Common myeloid progenitor, CD34-positive (primary cell): ENCODE measurements around the gene SLC17A5.

ENCODE experiments used
- CTCF ChIA-PET: fragments of 350-600 bp; sonication (Branson Sonifier 250); formaldehyde crosslinking; loops from one replicate; lab custom pipeline; 2021; ENCODE audit warnings: antibody characterized with exemption; lab: Charles Lee
- POLR2A ChIA-PET: fragments of 350-600 bp; sonication (Branson Sonifier 250); formaldehyde crosslinking; loops from one replicate; lab custom pipeline; 2021; ENCODE audit warnings: antibody characterized with exemption; lab: Charles Lee
- DNase-seq, 3 donors: peaks; one replicate each; pipeline versions ENCODE4 v3.0.0 to v3.0.0-alpha.2; 2013
- H3K27ac ChIP-seq, 2 experiments: 1 replicate in 1 of 2; 2 replicates in 1 of 2; pipeline ENCODE4 v1.7.0; 2013; ENCODE audit warnings: inconsistent platforms in 2 of 2, low read length in 2 of 2, mild to moderate bottlenecking in 2 of 2, low read depth in 1 of 2, moderate library complexity in 1 of 2; ENCODE audit not compliant: severe bottlenecking in 2 of 2, insufficient read depth in 1 of 2, poor library complexity in 1 of 2
- H3K27me3 ChIP-seq, 5 experiments: replicated peaks in 2 of 5; 1 replicate in 3 of 5; 2 replicates in 2 of 5; pipeline versions ENCODE4 v1.6.1 to v1.7.0; 2013; ENCODE audit warnings: low read length in 4 of 5, mild to moderate bottlenecking in 2 of 5, moderate library complexity in 2 of 5, inconsistent platforms in 1 of 5; ENCODE audit not compliant: insufficient read depth in 5 of 5, control insufficient read depth in 4 of 5
- H3K36me3 ChIP-seq, 4 experiments: 1 replicate in 2 of 4; 2 replicates in 2 of 4; pipeline versions ENCODE4 v1.6.1 to v1.7.0; 2013; ENCODE audit warnings: low read length in 3 of 4, control low read depth in 1 of 4, mild to moderate bottlenecking in 1 of 4; ENCODE audit not compliant: control insufficient read depth in 4 of 4, insufficient read depth in 4 of 4
- H3K4me1 ChIP-seq, 4 experiments: 1 replicate in 3 of 4; 2 replicates in 1 of 4; pipeline versions ENCODE4 v1.6.1 to v1.7.1; 2013; ENCODE audit warnings: low read length in 3 of 4, mild to moderate bottlenecking in 3 of 4, control low read depth in 1 of 4, inconsistent platforms in 1 of 4, moderate library complexity in 1 of 4; ENCODE audit not compliant: control insufficient read depth in 4 of 4, insufficient read depth in 4 of 4; ENCODE audit errors: control extremely low read depth in 1 of 4
- H3K4me3 ChIP-seq, 7 experiments: 1 replicate in 4 of 7; 2 replicates in 3 of 7; pipeline versions ENCODE4 v1.5.1 to v1.7.0; 2013; ENCODE audit warnings: mild to moderate bottlenecking in 7 of 7, low read length in 6 of 7, moderate library complexity in 6 of 7, inconsistent platforms in 2 of 7, low read depth in 2 of 7, control low read depth in 1 of 7; ENCODE audit not compliant: insufficient read depth in 4 of 7, control insufficient read depth in 1 of 7; ENCODE audit errors: extremely low read depth in 1 of 7
- H3K9me3 ChIP-seq, 5 experiments: 1 replicate in 4 of 5; 2 replicates in 1 of 5; pipeline versions ENCODE4 v1.6.1 to v1.7.1; 2013; ENCODE audit warnings: low read length in 4 of 5, mild to moderate bottlenecking in 2 of 5, inconsistent platforms in 1 of 5, low read depth in 1 of 5, moderate library complexity in 1 of 5; ENCODE audit not compliant: control insufficient read depth in 4 of 5, insufficient read depth in 2 of 5; ENCODE audit errors: control extremely low read depth in 1 of 5
- WGBS: methylation state at CpG from one replicate; pipeline ENCODE4 v1.1.5; 2013; ENCODE audit not compliant: insufficient coverage; 5-methylcytosine and 5-hydroxymethylcytosine counted together

SLC17A5 gene

DNA sequence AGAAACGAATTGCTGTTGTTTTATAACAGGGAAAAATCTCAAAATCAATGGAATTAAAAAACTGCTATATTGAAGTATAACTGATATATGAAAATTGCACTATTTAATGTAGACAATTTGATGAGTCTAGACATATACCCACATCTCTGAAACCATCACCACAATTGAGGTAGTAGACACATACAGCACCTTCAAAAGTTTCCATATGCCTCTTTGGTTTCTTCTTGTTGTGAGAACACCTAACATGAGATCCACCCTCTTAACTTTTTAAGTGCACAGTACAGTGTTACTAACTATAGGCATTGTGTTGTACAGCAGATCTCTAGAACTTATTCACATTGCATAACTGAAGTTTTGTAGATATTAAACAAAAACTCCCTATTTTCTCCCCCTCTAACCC lies 14.0 kb upstream of the SLC17A5 start:
- ChIA-PET CTCF (interaction anchor here (1.1 kb wide), 1 partner anchor 65 kb away, joined by 4 read pairs; no protein-coding TSS in a partner anchor), POLR2A (no interaction called here)
- Histone ChIP-seq H3K9me3 (no peaks in the 10 kb centered on the region), H3K27me3 (no peaks in the 10 kb centered on the region), H3K4me3 (no peak overlapping the region), H3K27ac (no peak overlapping the region), H3K4me1 (peaks cover 0 to 9% (median 3%) of the 10 kb centered on the region in 4 experiments), H3K36me3 (no peaks in the 10 kb centered on the region)
- no CpG with 5 or more reads among the region's 1 CpG for WGBS
- DNase-seq = no peak

DNA sequence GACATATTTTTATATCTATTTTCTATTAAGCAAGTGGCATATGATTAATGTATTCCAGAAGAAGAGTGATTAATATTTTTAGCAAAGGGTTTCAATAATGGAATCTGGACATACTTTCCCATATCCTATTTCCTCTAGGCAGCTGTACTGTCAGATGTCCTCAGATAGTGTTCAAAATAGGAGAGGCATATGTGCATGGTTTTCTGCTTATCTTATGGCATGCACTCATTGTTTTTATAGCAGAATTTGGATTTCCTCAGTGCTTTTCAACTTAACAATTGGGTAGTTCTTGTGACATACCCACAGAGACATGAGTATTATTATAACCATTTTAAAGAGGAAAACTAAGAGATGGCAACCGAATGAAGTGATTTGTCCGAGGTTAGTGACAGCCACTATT lies 12.6 kb upstream of the SLC17A5 start:
- CTCF ChIA-PET = interaction anchor here (1.2 to 1.3 kb wide), 3 partner anchors 14 to 74 kb away, joined by 3 to 6 read pairs (median 3); no protein-coding TSS in a partner anchor
- DNase-seq = no peak
- no peak overlapping the region for H3K27ac ChIP-seq
- peaks cover 0 to 7% (median 0%) of the 10 kb centered on the region in 4 experiments for H3K4me1 ChIP-seq
- no CpG with 5 or more reads among the region's 2 CpGs for WGBS
- no peaks in the 10 kb centered on the region for H3K9me3 ChIP-seq
- no peaks in the 10 kb centered on the region for H3K36me3 ChIP-seq
- POLR2A ChIA-PET = no interaction called here
- H3K27me3 ChIP-seq = no peaks in the 10 kb centered on the region
- H3K4me3 ChIP-seq = no peak overlapping the region

DNA sequence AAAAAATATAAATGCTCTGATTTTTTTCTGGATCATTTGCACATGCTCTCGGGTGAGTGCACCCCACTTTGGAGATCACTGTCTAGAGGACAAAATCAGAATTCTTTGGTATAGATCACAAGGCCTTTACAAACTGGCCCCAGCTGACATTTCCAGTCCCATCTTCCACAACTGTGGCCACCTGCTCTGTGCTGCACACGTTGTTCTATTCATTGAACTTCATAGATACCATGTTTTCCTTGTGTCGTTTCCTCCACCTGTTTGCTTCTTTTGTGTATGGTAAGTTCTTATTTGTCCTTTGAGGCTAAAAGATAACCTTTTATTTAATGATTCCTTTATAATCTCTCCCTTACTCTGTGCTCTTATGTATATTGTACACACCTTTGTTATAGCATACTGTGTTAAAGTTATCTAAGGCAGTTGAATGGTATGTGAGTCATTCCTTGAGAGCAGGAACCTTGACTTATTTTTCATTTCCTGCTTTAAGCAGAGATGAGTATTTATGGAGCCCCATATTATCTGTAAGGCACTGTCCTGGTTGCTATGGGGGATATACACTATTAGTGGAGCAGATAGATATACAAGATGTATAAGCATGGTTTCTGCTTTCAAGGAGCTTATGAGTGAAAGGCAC lies 12.0 kb upstream of the SLC17A5 start:
- Histone ChIP-seq H3K4me3 (no peak overlapping the region), H3K36me3 (no peaks in the 10 kb centered on the region), H3K9me3 (no peaks in the 10 kb centered on the region), H3K27me3 (no peaks in the 10 kb centered on the region), H3K4me1 (peaks cover 0 to 7% (median 0%) of the 10 kb centered on the region in 4 experiments), H3K27ac (no peak overlapping the region)
- DNase-seq = no peak
- ChIA-PET POLR2A (no interaction called here), CTCF (interaction anchor here (0.8 to 1.5 kb wide), 3 partner anchors 15 to 74 kb away, joined by 3 to 5 read pairs (median 3); no protein-coding TSS in a partner anchor)
- 100% methylated on average over 1 of the region's 3 CpGs for WGBS

DNA sequence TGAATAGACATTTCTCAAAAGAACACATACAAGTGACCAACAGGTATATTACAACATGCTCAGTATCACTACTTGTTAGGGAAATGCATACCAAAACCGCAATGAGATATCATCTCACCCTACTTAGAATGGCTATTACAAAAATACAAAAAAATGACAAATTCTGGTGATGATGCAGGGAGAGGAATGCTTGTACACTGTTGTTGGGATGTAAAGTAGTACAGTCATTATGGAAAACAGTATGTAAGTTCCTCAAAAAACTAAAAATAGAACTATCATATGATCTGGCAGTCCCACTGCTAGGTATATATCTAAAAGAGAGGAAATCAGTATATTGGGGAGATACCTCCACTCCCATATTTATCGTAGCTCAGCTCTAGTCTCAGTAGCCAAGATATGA lies 10.9 kb upstream of the SLC17A5 start:
- WGBS = no CpG with 5 or more reads among the region's 2 CpGs
- H3K27ac ChIP-seq = no peak overlapping the region
- DNase-seq = no peak
- no peaks in the 10 kb centered on the region for H3K36me3 ChIP-seq
- H3K27me3 ChIP-seq = no peaks in the 10 kb centered on the region
- ChIA-PET POLR2A (interaction anchor here (0.6 kb wide), 1 partner anchor 12 kb away, joined by 3 read pairs; no protein-coding TSS in a partner anchor), CTCF (interaction anchor here (1.5 kb wide), 1 partner anchor 68 kb away, joined by 5 read pairs; no protein-coding TSS in a partner anchor)
- no peaks in the 10 kb centered on the region for H3K9me3 ChIP-seq
- H3K4me3 ChIP-seq = no peak overlapping the region
- peaks cover 0 to 7% (median 0%) of the 10 kb centered on the region in 4 experiments for H3K4me1 ChIP-seq

DNA sequence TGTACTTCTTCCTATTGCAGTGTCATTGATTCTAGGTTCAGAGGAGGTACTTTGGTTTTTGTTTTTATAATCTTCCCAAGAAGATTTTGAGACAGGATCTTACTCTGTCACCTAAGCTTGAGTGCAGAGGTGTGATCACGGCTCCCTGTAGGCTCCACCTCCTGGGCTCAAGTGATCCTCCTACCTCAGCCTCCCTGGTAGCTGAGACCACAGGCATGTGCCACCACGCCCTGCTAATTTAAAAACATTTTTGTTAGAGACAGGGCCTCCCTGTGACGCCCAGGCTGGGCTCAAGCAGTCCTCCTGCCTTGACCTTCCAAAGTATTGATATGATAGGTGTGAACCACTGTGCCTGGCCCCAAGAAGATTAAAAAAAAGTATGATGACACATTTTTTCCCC lies 3.4 kb upstream of the SLC17A5 start:
- POLR2A ChIA-PET = no interaction called here
- Histone ChIP-seq H3K27me3 (no peaks in the 10 kb centered on the region), H3K4me1 (peaks cover 4 to 20% (median 13%) of the 10 kb centered on the region in 4 experiments), H3K4me3 (no peak overlapping the region), H3K9me3 (no peaks in the 10 kb centered on the region), H3K36me3 (no peaks in the 10 kb centered on the region), H3K27ac (no peak overlapping the region)
- CTCF ChIA-PET = no interaction called here
- WGBS = 88% methylated on average over 1 of the region's 3 CpGs
- no peak for DNase-seq

DNA sequence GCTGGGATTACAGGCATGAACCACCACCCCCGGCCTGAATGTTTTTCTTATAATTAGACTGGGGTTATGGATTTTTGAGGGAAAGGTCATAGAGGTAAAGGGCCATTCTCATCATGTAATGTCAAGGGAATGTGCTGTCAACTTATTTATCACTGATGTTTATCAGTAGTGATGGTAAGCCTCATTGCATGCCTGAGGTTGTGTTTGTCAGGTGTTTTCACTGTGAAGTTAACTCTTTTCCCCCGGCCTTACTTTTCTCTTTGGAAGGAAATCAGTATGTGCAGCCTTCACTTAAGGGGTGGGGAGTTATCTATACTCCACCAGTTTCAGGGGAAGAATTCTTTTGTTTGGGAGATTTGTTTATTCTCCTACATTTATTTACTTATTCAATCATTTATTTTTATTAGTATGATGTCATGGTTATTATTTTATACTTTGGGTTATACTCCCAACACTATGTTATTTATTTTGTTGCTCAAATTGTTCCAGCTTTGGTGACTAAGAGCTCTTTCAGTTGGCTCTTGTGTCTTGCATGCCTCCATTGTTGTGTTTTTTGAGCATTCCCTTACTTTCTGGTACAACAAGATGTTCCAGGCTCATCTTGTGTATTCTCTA lies 2.8 kb upstream of the SLC17A5 start:
- ChIA-PET CTCF (no interaction called here), POLR2A (no interaction called here)
- Histone ChIP-seq H3K4me1 (peaks cover 4 to 26% (median 15%) of the 10 kb centered on the region in 4 experiments), H3K27ac (no peak overlapping the region), H3K27me3 (no peaks in the 10 kb centered on the region), H3K4me3 (no peak overlapping the region), H3K9me3 (no peaks in the 10 kb centered on the region), H3K36me3 (no peaks in the 10 kb centered on the region)
- no peak for DNase-seq
- WGBS = no CpG with 5 or more reads among the region's 2 CpGs

DNA sequence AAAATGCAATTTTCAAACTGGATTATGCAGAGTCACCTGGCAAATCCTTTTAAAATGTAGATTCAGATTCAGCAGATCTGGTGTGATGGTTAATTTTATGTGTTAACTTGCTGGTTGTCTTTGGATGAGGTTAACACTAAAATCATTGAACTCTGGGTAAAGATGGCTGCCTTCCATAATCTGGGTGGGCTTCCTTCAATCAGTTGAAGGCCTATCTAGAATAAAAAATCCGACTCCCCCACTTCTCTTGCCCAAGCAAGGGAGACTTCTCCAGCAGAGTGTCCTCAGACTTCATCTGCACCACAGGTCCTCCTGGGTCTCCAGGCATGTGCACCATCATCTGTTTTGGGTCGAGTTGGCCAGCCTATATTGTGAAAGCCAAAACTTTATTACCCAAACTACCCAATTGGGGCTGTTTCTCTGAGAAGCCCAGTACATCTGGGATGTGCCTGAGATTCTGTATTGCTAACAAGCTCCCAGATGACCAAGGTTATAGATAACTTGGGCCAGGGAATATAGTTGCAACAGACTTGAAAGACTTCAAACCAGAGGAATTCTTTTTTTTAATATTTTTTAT lies 1.6 kb upstream of the SLC17A5 start:
- Histone ChIP-seq H3K27ac (peak overlapping the region; percentile 61 to 90), H3K9me3 (no peaks in the 10 kb centered on the region), H3K4me3 (peak overlapping the region in 6 of 7 experiments; percentile 88 to 97 (median 94)), H3K36me3 (no peaks in the 10 kb centered on the region), H3K4me1 (peaks cover 4 to 26% (median 15%) of the 10 kb centered on the region in 4 experiments), H3K27me3 (no peaks in the 10 kb centered on the region)
- CTCF ChIA-PET = interaction anchor here (0.7 to 3.9 kb wide), 5 partner anchors 12 to 77 kb away, joined by 3 to 37 read pairs (median 5); no protein-coding TSS in a partner anchor
- 93% methylated on average over 2 of the region's 2 CpGs for WGBS
- DNase-seq = no peak
- POLR2A ChIA-PET = no interaction called here
